HG02938 (cell line): ENCODE measurements around the gene PPIB.
"Not testable (repeated sequence)": the region's sequence is repeated elsewhere in the genome, so short reads cannot be mapped to it uniquely, and the experiment has no call there.

Experiments
- ATAC-seq: cut with Tn5 transposase; IDR thresholded peaks from one replicate; pipeline ENCODE4 v1.9.1; 2021; ENCODE audit warnings: mild to moderate bottlenecking, moderate library complexity; ENCODE audit not compliant: unreplicated experiment

PPIB gene

GRCh38 chr15:64141798-64142512, 20.9 kb downstream of the PPIB start:
- no peak for ATAC-seq

- ATAC-seq: no peak
These were observed 24.4 kb downstream of the PPIB start for GRCh38 chr15:64138331-64138941.

GRCh38 chr15:64137226-64137833, 25.5 kb downstream of the PPIB start:
- ATAC-seq: no peak

GRCh38 chr15:64136347-64136746, 26.5 kb downstream of the PPIB start:
- no peak for ATAC-seq

GRCh38 chr15:64134345-64134829, 28.4 kb downstream of the PPIB start:
- ATAC-seq: no peak

GRCh38 chr15:64133623-64134344, 29.0 kb downstream of the PPIB start:
- ATAC-seq: no peak

- no peak for ATAC-seq
These were observed 30.6 kb downstream of the PPIB start for GRCh38 chr15:64132217-64132616.

- no peak for ATAC-seq
These were observed 31.3 kb downstream of the PPIB start for GRCh38 chr15:64131547-64131946.

- no peak for ATAC-seq
These were observed 32.7 kb downstream of the PPIB start for GRCh38 chr15:64130159-64130558.

GRCh38 chr15:64127521-64128270, 35.1 kb downstream of the PPIB start:
- no peak for ATAC-seq

- ATAC-seq: no peak
These were observed 36.8 kb downstream of the PPIB start for GRCh38 chr15:64125978-64126377.

GRCh38 chr15:64122936-64123351, 39.9 kb downstream of the PPIB start:
- no peak for ATAC-seq

GRCh38 chr15:64122444-64122843, 40.4 kb downstream of the PPIB start:
- no peak for ATAC-seq

- ATAC-seq: no peak
These were observed 41.2 kb downstream of the PPIB start for GRCh38 chr15:64121614-64122013.

GRCh38 chr15:64120322-64120721, 42.5 kb downstream of the PPIB start:
- ATAC-seq: not testable (repeated sequence)

GRCh38 chr15:64117759-64118487, 44.9 kb downstream of the PPIB start:
- ATAC-seq: no peak

- no peak for ATAC-seq
These were observed 49.9 kb downstream of the PPIB start for GRCh38 chr15:64112904-64113303.

GRCh38 chr15:64112073-64112772, 50.6 kb downstream of the PPIB start:
- ATAC-seq: no peak

GRCh38 chr15:64111679-64112050, 51.2 kb downstream of the PPIB start:
- ATAC-seq: no peak
